ENCODE results near the gene PKHD1.

DNA sequence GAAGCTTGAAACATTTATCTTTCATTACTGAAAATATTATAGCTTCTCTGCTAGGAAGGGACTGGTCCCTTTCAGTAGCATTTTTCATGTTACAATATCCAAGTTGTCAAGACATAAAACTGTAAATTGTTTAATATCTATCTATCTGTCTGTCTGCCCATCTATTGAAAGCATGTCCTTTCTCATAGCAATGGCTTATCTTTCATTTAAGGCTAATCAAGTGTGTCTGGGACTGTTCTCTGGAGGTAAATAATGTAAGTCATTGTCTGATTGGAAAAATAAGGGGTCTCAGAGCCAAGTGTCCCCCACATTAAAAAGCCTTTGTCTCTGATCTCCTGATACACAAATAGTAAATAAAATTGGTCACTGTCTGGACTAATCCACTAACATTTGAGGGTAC, 135.5 kb downstream of the PKHD1 start:
- TF ChIP-seq SNAI2 (CRISPR knock-in tag; IDR thresholded peaks at IDR 0.05) = no peak
- no peak for TF ChIP-seq PATZ1 (CRISPR knock-in tag; IDR thresholded peaks at IDR 0.05; ENCODE audit: borderline replicate concordance)
- no peak for TF ChIP-seq CREB5 (CRISPR knock-in tag; IDR thresholded peaks at IDR 0.05; ENCODE audit: low read depth)
- TF ChIP-seq GLIS3 (CRISPR knock-in tag; IDR thresholded peaks at IDR 0.05) = no peak
- no peak for TF ChIP-seq BACH2 (CRISPR knock-in tag; IDR thresholded peaks at IDR 0.05; ENCODE audit: borderline replicate concordance)
- no peak for TF ChIP-seq ZNF8 (CRISPR knock-in tag; IDR thresholded peaks at IDR 0.05)
- no peak for TF ChIP-seq ZFP3 (CRISPR knock-in tag; IDR thresholded peaks at IDR 0.05)
- no peak for TF ChIP-seq TCF4 (CRISPR knock-in tag; IDR thresholded peaks at IDR 0.05; ENCODE audit: borderline replicate concordance)
- TF ChIP-seq TOX (CRISPR knock-in tag; IDR thresholded peaks at IDR 0.05; ENCODE audit: borderline replicate concordance) = no peak
- TF ChIP-seq CSRNP3 (CRISPR knock-in tag; IDR thresholded peaks at IDR 0.05) = no peak
- TF ChIP-seq, protein P1, sequence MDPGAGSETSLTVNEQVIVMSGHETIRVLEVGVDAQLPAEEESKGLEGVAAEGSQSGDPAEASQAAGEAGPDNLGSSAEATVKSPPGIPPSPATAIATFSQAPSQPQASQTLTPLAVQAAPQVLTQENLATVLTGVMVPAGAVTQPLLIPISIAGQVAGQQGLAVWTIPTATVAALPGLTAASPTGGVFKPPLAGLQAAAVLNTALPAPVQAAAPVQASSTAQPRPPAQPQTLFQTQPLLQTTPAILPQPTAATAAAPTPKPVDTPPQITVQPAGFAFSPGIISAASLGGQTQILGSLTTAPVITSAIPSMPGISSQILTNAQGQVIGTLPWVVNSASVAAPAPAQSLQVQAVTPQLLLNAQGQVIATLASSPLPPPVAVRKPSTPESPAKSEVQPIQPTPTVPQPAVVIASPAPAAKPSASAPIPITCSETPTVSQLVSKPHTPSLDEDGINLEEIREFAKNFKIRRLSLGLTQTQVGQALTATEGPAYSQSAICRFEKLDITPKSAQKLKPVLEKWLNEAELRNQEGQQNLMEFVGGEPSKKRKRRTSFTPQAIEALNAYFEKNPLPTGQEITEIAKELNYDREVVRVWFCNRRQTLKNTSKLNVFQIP (CRISPR knock-in tag; IDR thresholded peaks at IDR 0.05; ENCODE audit: borderline replicate concordance, low read depth) = no peak
- TF ChIP-seq ZC3H10 (CRISPR knock-in tag; IDR thresholded peaks at IDR 0.05) = no peak
